ENCODE measurements around the gene CFI.

Gene CFI

DNA sequence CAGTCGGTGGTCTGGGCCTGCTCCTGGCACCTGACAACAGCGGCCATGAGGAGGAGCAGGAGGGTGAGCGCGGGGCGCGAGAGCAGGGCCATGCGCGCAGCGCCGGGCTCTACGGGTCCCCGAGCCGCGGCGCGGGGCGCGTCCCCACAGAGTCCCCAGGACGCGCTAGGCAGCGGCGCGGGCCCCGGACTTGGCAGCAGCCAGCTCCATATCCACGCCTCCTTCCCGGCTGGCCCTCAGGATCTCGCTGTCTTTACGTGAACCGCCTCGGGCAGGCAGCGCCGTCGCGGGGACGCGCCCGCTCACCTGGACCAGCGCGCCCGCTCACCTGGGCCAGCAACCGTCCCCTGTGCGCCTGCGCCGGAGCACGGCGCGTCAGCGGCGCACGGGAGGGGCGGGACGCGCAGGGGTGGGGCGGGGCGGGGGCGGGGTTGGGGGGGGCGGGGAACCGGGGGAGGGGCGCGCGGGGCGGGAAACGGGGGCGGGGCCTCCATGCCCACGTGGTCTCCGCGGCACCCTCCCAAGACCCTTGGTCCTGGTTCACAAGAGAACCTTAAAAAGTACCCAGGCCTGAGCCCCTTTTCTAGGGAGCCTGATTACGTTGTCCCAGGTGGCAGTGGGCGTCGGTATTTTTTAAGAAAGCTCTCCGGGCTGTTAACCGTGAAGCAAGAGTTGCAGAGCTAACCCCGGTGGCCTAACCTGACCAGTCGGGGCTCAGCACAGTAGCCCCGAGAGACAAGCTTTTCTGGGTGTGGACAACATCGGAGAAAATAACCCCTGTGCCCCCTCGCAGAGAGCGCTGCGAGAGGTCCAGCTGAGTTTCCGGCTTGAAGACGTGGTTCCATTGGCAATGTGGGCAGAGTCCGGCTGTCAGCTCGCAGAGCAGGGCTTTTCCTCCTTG lies 71.8 kb downstream of the CFI start, which contains the start of gene PLA2G12A:
Gene PLA2G12A (minus strand): TSS at position 353 of the 901 bp plus-strand sequence. CDS start 261 bp downstream, at position 92.
- DNase-seq, result peak; percentile 52 to 88 (median 72)

GRCh38 chr4:109729117-109729717 lies 72.6 kb downstream of the CFI start:
- peak in 1 of 4 experiments; percentile 12 for DNase-seq

GRCh38 chr4:109728385-109728784 lies 73.4 kb downstream of the CFI start:
- no peak for DNase-seq

GRCh38 chr4:109723110-109723509 lies 78.7 kb downstream of the CFI start:
- peak in 2 of 4 experiments; percentile 23 to 30 for DNase-seq

DNA sequence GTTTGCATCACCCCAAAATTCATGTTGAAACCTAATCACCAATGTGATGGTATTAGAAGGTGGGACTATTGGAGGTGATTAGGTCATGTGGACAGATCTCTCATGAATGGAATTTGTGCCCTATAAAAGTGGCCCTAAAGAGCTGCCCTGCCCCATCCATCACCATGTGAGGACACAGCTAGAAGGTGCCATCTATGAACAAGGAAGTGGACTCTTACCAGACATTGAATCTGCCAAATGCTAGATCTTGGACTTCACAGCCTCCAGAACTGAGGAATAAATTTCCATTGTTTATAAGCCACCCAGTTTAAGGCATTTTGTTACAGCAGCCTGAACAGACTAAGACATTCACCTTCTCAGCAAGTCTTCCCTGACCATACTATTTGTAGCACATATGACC lies 79.4 kb downstream of the CFI start:
- DNase-seq, result no peak

DNA sequence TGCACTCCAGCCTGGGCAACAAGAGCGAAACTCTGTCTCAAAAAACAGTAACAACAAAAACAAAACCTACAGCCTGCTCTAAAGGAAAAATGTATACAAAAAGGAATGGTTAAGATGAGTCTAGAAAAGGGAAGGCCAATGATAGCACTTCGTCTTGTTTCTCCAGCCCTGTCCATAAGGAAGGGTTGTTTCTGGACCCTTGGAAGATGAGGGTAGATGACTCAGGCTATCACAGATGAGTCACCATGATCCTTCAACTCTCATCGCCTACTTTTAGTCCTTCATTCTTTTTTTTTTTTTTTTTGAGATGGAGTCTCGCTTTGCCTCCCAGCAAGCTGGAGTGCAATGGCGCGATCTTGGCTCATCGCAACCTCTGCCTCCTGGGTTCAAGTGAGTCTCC lies 80.8 kb downstream of the CFI start:
- no peak for DNase-seq

- no peak for DNase-seq
Measured at GRCh38 chr4:109719604-109720003, 82.2 kb downstream of the CFI start.

DNA sequence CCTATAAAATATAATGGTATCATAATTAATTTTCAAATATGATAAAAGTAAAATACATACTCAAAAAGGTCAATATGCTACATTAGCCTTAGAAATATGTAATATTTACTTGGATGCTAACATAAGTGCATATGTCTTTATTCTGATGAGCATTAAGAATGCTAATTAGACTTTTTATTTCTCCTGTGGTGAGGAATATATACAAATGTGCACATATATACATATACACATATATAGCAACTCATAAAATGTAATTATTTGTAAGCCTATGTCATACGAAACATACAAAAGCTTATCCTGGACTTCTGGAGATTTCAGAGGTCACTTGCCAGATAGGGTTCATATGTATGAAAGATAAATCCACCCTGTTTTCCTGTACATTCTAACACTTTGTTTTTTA lies 83.0 kb downstream of the CFI start:
- DNase-seq, result no peak

GRCh38 chr4:109713500-109713899 lies 88.3 kb downstream of the CFI start:
- DNase-seq, result no peak

DNA sequence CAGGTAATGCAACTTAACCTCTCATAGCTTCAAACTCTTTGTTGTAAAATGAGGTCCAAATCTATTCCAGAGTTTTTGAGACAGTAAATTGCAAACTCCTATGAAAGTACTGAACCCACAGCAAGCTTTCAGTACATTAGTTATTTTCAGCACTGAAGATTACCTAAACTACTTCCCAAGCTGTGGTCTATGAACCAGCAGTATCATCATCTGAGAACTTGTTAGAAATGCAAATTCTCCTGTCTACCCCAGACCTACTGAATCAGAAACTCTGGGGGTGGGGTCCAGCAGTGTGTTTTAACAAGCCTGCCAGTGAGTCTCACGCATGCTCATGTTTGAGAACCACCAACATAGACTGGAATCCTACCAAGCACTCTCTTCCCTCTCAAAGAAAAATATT lies 92.8 kb downstream of the CFI start:
- no peak for DNase-seq

- no peak for DNase-seq
Measured at GRCh38 chr4:109708435-109708834, 93.4 kb downstream of the CFI start.

DNA sequence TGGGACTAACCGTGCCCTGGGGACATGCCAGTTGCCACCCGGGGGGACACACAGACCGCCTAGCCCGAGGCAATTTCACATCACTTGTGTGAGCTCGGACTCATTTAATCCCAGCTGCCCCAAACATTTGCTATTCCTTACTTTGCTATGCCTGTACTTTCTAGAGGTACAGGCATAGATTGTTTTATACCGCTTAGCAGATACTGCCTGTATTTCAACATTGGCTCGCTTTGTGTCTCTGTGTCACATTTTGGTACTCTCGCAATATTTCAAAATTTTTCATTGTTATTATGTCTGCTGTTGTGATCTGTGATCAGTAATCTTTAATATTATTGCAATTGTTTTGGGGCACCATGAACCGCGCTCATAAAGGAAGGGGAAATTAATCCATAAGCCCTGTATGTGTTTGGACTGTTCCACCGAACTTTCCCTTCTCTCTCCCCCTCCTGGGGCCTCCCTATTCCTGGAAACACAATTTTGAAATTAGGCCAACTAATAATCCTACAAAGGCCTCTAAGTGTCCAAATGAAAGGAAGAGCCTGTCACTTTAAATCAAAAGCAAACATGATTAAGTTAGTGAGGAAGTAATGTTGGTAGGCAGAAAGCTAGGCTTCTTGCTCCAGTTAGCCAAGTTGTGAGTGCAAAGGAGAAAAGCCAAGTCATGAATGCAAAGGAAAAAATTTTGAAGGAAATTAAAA lies 98.0 kb downstream of the CFI start:
- DNase-seq, result peak in 3 of 4 experiments; percentile 28 to 55 (median 52)

DNA sequence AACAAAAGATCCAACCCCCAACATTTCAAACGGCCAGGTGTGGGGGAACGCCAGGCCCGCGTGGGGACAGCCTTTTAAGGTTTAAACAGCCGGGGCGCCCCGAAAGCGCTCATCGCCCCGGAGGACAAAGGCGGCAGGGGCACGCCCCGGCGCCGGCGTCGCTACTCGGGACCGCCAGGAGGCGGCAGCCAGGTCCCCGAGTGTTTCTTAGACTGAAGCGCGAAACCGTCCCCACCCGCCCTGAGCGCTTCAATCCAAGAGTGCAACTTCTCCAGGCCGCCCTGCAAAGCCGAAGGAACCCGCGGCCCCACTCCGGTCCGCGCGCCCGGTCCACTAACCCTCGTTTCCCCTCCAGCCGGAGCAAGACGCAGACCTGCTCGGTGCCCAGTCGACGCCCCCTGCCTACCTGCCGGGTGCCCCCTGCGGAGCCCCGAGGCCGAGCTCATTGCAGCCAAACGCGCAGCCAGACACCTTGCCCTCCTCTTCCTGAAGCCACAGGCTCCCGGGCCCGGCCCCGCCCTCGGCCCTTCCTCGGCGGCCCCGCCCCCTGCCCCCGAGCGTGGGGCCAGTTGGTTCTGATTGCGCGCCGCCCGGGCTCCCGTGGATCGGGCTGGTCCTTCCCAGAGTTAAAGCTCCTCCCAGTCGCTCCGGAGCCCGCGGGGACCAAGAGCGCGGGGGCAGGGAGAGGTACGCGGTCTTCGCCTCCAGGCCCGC lies 98.7 kb downstream of the CFI start, which contains the start of gene CASP6:
Gene CASP6 (minus strand): TSS at position 496 of the 714 bp plus-strand sequence. CDS start 50 bp downstream, at position 446.
- DNase-seq, result peak; percentile 82 to 94 (median 88)

DNA sequence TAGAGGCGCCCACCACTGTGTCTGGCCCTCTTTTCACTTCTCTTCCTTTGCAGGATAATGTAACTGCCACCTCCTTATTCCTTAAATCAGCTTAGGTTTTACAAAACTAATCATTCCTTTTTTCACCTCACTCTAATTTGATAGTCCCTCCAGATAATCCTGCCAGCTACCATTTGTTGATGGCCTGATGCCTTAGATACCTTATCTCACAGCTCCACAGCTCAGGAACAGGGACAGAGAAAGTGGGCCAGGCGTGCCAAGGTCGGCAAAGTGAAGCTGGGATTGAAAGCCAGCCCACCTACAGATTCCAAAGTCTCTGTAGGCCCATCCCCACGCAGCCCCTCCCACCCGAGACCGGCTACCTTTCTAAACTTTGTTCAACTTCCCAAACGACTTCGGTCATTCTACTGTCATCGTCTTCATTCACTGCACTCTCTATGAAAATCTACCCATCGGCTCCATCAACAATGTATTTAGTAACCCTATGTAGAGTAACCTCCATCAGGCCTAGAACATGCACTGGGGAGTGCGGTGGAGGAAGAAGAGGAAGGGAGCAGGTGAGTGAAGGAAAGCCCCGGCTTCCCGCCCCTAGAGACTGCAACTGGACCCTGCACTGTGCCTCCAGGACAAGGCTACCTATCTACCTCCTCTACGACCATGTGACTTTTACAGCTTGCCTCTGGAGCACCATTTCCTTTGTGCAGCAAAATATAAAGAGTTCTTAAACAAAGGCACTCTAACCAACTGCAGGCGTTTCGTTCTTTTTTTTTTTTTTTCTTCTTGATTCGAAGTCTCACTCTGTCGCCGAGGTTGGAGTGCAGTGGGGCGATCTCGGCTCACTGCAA lies 100.0 kb downstream of the CFI start:
- no peak for DNase-seq

- DNase-seq, result no peak
Measured at GRCh38 chr4:109699553-109700225, 102.1 kb downstream of the CFI start.

DNA sequence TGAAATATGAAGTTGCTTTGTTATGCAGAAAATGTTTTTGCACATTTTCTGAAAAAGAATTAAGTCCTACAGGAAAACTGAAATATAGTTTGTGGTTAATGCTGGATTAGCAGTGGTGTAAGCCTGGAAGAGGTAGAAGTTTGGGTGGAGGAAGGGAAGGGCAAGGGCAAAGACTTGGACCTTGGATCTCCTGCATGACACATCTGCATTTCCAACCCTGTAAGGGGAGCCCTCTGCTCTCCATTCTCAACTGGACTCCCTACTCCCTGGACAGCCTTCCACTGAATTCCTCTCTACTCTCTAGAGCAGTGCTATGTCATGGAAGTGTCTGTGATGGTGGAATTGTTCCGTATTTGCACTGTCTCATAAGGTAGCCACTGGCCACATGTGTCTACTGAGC lies 103.1 kb downstream of the CFI start:
- no peak for DNase-seq

DNA sequence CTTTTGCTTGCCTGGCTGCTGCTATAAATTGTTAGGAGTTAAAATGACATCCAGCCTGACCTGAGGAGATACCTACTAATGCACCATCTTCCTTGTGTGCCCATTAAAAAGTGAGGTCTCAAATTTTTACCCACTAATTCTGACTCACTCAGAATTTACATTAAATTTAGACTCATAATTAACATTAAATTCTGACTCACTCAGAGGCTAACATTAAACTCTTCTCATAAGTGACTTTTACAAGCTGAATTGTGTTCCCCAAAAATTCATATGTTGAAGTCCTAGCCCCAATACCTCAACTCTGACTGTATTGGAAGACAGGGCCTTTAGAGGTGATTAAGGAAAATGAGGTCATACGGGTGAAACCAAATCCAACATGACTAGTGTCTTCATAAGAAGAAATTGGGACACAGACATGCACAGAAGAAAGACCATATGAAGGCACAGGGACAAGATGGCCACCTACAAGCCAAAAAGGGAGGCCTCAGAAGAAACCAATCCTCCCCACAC lies 110.3 kb downstream of the CFI start:
- DNase-seq, result no peak

Data from suppressor macrophage (primary cell).